ENCODE results near the gene NAT10.
A peak's percentile ranks its signal among the peaks of the same experiment; 100 is the strongest.

The NAT10 gene

GRCh38 chr11:34105079-34105956 is at the start of gene NAT10:
NAT10 (plus strand) TSS chr11:34105629; CDS start chr11:34108226, 2,597 bp downstream.
- H3K36me3 ChIP-seq (ENCODE audit: insufficient read depth, low read length) = peaks cover 50% of the 10 kb centered on the region
- H3K4me2 ChIP-seq (ENCODE audit: low read length) = peak within 1 kb of the TSS; percentile 91
- no peaks in the 10 kb centered on the region for H3K27me3 ChIP-seq (ENCODE audit: insufficient read depth, low read length)
- peak within 1 kb of the TSS; percentile 89 for H3K9ac ChIP-seq (ENCODE audit: low read length)
- H3K4me1 ChIP-seq (ENCODE audit: insufficient read depth, low read length, severe bottlenecking) = peaks cover 33% of the 10 kb centered on the region
- TF ChIP-seq EZH2 (IDR thresholded peaks at IDR 0.05; ENCODE audit: borderline replicate concordance, low read length) (no peak), CTCF (IDR thresholded peaks at IDR 0.05; ENCODE audit: low read length) (no peak; the same call in 1 of the 2 replicates)
- peak within 1 kb of the TSS; percentile 74 for H3K4me3 ChIP-seq (ENCODE audit: low read depth, low read length, poor library complexity, severe bottlenecking)
- H3F3A ChIP-seq (ENCODE audit: insufficient read depth, low read length) = peaks cover 12% of the 10 kb centered on the region; the same call in 1 of the 2 replicates
- no peaks in the 10 kb centered on the region for H3K9me2 ChIP-seq (ENCODE audit: low read depth, low read length)
- no peaks in the 10 kb centered on the region for H3K9me3 ChIP-seq (ENCODE audit: low read length)
- H4K20me1 ChIP-seq (ENCODE audit: insufficient read depth, low read length) = no peaks in the 10 kb centered on the region
- no peak within 1 kb of the TSS for H2AFZ ChIP-seq (ENCODE audit: low read length)
- peak within 1 kb of the TSS; percentile 83 for H3K27ac ChIP-seq (ENCODE audit: low read depth, low read length, poor library complexity, severe bottlenecking)
- peaks cover 27% of the 10 kb centered on the region for H3K79me2 ChIP-seq (ENCODE audit: insufficient read depth, low read length)

- no peak for TF ChIP-seq CTCF (IDR thresholded peaks at IDR 0.05; ENCODE audit: low read length)
- no peak for TF ChIP-seq EZH2 (IDR thresholded peaks at IDR 0.05; ENCODE audit: borderline replicate concordance, low read length)
- peaks cover 11% of the 10 kb centered on the region; the same call in 1 of the 2 replicates for H4K20me1 ChIP-seq (ENCODE audit: insufficient read depth, low read length)
- H3K27me3 ChIP-seq (ENCODE audit: insufficient read depth, low read length) = no peaks in the 10 kb centered on the region
- no peak overlapping the region for H3K9ac ChIP-seq (ENCODE audit: low read length)
- no peaks in the 10 kb centered on the region for H3K9me2 ChIP-seq (ENCODE audit: low read depth, low read length)
- H3K4me3 ChIP-seq (ENCODE audit: low read depth, low read length, poor library complexity, severe bottlenecking) = no peak overlapping the region
- peaks cover 86% of the 10 kb centered on the region for H3K36me3 ChIP-seq (ENCODE audit: insufficient read depth, low read length)
- H2AFZ ChIP-seq (ENCODE audit: low read length) = no peak overlapping the region
- peak overlapping the region; percentile 63; the same call in 1 of the 2 replicates for H3K4me2 ChIP-seq (ENCODE audit: low read length)
- H3K79me2 ChIP-seq (ENCODE audit: insufficient read depth, low read length) = peaks cover 95% of the 10 kb centered on the region
- H3F3A ChIP-seq (ENCODE audit: insufficient read depth, low read length) = no peaks in the 10 kb centered on the region
- H3K4me1 ChIP-seq (ENCODE audit: insufficient read depth, low read length, severe bottlenecking) = peaks cover 40% of the 10 kb centered on the region
- no peaks in the 10 kb centered on the region for H3K9me3 ChIP-seq (ENCODE audit: low read length)
- no peak overlapping the region for H3K27ac ChIP-seq (ENCODE audit: low read depth, low read length, poor library complexity, severe bottlenecking)
Observed at GRCh38 chr11:34056672-34057071, 48.8 kb upstream of the NAT10 start.

GRCh38 chr11:34063061-34063795 is 42.2 kb upstream of the NAT10 start:
- 0 out of 2 replicates have a peak, but pooled peaks cover 3% of the 10 kb centered on the region for H3F3A ChIP-seq (ENCODE audit: insufficient read depth, low read length)
- H3K79me2 ChIP-seq (ENCODE audit: insufficient read depth, low read length) = peaks cover 97% of the 10 kb centered on the region
- peaks cover 67% of the 10 kb centered on the region for H3K36me3 ChIP-seq (ENCODE audit: insufficient read depth, low read length)
- 0 out of 2 replicates have a peak, but pooled peaks cover 3% of the 10 kb centered on the region for H4K20me1 ChIP-seq (ENCODE audit: insufficient read depth, low read length)
- H3K9me3 ChIP-seq (ENCODE audit: low read length) = no peaks in the 10 kb centered on the region
- no peak overlapping the region for H3K9ac ChIP-seq (ENCODE audit: low read length)
- no peak overlapping the region for H3K4me3 ChIP-seq (ENCODE audit: low read depth, low read length, poor library complexity, severe bottlenecking)
- peaks cover 38% of the 10 kb centered on the region for H3K4me1 ChIP-seq (ENCODE audit: insufficient read depth, low read length, severe bottlenecking)
- TF ChIP-seq CTCF (IDR thresholded peaks at IDR 0.05; ENCODE audit: low read length) = no peak
- no peak for TF ChIP-seq EZH2 (IDR thresholded peaks at IDR 0.05; ENCODE audit: borderline replicate concordance, low read length)
- H2AFZ ChIP-seq (ENCODE audit: low read length) = no peak overlapping the region
- no peaks in the 10 kb centered on the region for H3K9me2 ChIP-seq (ENCODE audit: low read depth, low read length)
- no peaks in the 10 kb centered on the region for H3K27me3 ChIP-seq (ENCODE audit: insufficient read depth, low read length)
- no peak overlapping the region for H3K27ac ChIP-seq (ENCODE audit: low read depth, low read length, poor library complexity, severe bottlenecking)
- H3K4me2 ChIP-seq (ENCODE audit: low read length) = no peak overlapping the region
